HG02763 (cell line): Measurements from ENCODE around the gene LMBR1.
"Not testable (repeated sequence)": the region's sequence is repeated elsewhere in the genome, so short reads cannot be mapped to it uniquely, and the experiment has no call there.

ENCODE experiments used
- ATAC-seq: cut with Tn5 transposase; IDR thresholded peaks from one replicate; pipeline ENCODE4 v1.9.1; 2021; ENCODE audit warnings: mild to moderate bottlenecking, moderate library complexity; ENCODE audit not compliant: unreplicated experiment

Gene LMBR1

DNA sequence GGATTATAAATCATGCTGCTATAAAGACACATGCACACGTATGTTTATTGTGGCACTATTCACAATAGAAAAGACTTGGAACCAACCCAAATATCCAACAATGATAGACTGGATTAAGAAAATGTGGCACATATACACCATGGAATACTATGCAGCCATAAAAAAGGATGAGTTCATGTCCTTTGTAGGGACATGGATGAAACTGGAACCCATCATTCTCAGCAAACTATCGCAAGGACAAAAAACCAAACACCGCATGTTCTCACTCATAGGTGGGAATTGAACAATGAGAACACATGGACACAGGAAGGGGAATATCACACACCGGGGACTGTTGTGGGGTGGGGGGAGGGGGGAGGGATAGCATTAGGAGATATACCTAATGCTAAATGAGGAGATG, 89.3 kb downstream of the LMBR1 start:
- not testable (repeated sequence) for ATAC-seq

DNA sequence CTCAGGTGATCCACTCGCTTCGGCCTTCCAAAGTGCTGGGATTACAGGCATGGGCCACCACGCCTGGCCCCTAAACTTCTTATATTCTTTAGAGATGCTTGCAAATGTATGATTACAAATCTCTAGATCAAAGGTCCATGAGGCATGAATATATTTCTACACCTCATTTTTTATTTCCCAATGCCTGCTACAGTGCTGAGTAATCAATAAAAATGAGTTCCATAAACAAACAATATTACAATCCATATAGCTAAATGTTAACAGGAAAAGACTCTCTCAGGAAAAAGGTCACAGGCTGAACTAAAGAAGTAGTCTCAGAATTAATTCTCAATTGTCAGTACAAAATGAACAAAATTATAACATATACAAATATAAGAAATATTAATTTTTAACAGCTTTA, 90.8 kb downstream of the LMBR1 start:
- no peak for ATAC-seq

DNA sequence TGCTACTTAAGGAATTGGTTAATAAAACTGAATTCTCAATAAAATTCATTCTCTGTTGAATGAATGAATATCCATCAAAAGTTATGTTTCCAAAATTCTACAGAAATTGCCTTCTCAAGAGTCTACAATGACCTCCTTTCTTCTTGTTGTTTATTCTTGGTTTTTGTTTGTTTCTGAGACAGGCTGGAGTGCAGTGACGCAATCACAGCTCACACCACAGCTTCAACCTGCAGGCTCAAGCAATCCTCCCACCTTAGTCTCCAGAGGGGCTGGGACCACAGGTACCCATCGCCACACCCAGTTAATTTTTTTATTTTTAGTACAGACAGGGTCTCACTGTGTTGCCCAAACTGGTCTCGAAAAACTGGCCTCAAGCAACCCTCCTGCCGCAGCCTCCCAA, 97.6 kb downstream of the LMBR1 start:
- ATAC-seq: no peak

DNA sequence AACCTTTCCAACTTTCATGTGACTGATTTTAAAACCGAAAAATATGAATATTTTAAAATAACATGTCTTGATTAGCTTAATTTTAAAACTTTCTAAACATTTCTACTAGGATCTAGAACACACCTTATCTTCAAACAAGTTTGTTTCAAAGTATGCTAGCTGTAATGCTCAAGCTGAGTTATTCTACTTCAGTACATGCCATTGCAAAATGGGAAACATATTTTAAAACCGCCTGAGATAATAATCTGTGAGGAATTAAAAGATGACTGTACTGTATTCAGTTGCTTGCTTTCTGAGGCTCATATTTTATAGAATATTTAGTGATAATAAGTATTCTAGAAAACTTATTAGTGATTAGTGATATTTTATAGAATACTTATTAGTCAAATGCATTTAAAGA, 99.6 kb downstream of the LMBR1 start:
- no peak for ATAC-seq

DNA sequence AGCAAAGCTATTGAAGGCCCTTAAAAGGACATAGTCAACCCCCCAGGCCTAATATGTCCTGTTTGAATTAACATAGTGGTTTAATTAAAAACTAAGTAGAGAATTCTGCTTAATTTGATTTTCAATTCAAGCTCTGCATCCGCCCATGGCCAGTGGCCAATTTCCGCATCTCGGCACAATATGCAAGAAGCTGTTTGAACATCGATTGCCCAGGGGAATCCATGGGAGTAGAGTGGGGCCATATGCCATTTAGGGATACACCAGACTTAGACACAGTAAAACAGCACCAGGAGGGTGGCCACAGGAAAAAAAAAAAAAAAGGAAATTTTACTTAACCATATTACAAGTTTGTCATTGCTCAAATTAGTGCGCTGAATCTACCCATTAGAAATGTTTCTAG, 100.4 kb downstream of the LMBR1 start:
- no peak for ATAC-seq

DNA sequence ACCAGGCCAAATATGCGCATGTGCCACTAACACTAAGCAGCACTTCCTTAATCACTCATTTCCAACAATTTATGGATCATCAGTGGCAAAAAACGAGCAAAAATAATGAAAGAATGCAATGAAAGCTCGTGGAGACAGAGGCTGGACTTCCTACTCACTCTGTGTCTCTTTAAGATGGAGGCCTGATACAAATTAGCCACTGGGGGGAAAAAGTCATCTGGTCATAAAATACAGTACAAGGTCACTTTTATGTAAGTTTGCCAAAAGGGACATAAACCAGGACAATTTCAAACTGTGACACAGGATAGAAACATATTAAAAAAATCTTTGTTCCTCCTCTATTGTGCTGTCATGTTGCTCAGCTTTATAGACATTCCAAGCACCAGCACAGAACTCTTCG, 101.7 kb downstream of the LMBR1 start:
- no peak for ATAC-seq

DNA sequence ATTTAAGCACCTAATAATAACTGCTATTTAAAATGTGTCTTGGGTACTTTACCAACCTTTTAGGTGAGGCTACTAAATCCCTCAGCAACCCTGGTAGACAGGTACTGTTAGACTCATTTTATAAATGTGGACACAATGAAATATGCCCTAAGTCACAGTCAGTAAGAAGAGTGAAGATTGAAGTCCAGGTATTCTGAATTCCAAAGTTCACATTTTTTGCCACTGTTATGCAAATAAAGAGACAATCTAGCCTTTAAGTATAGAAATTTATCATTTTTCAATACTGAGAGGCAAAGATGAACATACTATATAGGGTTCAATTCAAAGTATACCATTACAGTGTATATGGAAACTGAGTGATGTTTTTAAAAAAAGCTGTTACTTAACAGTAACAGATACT, 102.7 kb downstream of the LMBR1 start:
- no peak for ATAC-seq

DNA sequence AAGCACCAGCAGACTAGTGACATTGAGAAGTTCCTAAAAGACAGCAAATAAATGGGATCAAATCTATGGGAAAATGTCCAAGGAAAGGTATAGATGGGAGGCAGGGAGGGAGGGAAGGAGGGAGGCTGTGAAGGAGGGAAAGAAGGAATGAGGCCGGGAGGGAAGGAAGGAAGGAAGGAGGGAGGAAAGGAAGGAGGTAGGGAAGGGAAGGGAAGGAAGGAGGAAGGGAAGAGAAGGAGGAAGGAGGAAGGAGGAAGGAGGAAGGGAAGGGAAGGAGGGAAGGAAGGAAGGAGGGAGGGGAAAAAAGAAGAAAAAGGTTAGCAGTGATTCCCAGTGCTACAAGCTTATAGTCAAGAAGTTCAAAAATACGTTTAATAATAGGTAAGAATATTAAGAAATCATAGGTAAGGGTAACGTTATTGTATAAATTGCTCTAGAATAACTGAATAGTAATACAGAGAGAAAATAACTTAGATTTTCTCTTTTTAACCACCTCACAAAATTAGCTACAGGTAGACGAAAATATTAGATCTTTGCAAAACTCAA, 106.9 kb downstream of the LMBR1 start:
- ATAC-seq: no peak

DNA sequence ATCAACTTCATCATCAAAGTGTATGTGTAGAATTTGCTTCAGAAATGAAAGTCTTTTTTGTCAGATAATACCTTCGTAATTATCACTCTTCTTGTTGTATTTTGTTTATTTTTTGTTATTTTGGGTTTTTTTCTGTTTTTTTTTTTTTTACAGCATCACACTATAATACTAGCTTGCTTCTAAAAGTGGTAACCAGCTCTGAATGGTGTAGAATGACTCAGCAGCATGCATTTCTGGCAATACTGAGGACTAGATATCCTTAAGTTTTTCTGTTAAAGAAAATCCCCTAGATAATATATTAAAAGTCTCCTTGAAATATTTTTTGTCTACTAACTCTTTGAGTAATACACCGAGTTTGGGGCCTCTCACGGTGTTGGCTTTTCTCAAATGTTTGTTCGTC, 109.1 kb downstream of the LMBR1 start:
- ATAC-seq: no peak

DNA sequence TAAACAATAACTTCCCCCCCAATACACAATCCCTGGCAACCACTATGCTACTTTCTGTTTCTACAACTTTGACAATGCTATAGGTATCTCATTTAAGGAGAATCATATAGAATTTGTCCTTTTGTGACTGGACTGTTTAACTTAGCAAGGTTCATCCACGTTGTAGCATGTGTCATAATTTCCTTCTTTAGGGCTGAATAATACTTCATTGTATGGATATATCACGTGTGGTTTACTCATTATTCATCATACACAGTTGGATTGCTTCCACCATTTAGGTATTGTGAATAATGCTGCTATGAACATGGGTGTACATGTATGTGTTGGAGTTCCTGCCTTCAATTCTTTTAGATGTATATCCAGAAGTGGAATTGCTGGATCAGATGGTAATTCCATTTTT, 111.0 kb downstream of the LMBR1 start:
- no peak for ATAC-seq

DNA sequence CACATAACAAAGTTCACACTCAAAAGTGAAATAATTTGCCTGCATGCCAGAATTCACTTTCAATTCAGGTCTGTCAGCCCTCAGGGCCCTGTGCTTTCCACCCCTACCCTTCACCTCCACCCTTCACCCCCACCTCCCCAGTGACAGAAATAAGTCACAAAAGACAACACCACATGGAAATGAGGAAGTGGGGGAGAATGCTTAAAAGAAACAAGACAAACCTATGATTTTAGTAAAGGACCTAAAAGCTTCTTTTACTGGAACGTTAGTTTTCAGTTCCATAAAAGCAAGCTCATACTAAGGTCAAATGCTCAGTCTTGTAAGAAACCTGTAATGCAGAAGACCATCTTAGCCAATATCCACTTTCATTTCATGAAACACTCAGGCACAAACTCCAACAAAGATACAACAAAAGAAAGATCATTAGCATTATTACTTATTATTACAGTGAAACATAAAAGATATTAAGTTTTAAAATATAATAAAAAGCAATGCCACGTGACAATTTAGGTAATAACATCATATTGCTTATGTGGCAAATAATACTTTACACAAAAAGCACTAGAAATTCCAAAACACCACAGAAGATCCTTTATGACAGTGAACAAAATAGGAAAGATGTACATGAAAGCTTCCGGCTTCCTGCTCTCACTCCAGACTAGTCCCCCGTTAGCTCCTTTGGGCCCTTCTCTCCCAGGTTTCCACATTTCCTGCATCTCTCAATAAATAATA, 112.1 kb downstream of the LMBR1 start:
- ATAC-seq: peak; percentile 90

DNA sequence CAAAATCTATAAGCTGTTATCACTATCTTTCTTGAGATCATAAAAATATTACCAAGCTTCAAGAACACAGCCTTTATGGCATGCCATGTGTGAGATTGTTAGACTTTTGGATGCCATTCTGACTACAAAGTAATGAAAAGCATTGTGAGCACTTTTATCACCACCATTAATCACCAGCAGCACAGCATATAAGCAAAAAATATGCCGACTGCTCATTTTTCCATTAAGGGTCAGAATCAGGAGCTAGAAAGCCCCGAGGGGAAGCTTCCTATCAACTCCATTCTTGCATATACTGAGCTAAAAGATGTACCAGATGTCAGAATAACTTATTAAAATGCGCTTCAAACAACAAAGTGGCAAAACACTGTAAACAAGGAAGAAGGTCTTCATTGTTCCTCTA, 114.3 kb downstream of the LMBR1 start:
- ATAC-seq: no peak

DNA sequence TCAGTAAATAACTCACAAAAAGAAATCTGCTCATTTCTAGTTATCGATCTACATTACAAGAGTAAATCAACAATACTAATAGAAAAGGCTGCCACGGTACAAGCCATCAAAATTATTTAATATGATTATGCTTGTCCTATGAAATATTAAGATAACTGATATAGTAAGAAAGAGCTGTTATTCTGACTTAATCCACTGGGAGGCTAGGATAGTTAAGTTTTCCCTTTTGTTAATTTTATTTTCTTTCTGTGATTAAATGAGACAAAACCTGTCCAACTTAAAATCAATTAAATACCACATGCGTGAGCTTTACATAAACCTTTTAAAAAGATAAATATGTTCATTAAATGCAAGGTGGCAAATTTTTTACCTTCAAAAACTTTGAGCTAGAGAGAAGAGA, 114.8 kb downstream of the LMBR1 start:
- ATAC-seq: no peak

DNA sequence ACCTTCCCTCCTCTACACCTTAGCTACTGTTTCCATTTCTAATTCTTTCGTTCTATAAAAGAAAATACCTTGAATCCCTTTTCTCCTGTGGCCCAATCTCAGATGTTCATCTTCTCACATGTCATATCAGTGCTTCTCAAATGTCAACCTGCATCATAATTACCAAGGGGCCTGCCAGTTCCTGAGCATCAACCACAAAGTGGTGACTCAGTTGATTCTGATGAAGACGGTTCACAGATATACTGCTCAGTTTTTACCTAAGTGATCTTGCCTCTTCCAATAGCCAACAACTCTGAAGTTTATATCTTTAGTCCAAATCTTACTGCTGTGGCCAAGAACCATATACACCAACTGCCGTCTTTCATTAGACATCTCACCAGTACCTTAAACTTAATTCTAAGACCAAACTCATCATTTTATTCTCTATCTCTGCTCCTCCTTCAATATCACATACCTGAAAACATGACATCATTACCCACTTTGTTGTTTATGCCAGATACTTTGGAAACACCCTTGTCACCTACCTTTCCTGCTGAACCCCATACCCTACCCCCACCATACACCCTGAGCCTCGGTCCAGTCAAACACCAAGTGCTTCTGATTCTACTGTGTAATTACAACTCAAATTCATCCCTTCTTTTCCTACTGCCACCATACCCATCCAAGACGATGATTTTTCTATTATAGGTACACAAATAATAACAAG, 115.5 kb downstream of the LMBR1 start:
- no peak for ATAC-seq

DNA sequence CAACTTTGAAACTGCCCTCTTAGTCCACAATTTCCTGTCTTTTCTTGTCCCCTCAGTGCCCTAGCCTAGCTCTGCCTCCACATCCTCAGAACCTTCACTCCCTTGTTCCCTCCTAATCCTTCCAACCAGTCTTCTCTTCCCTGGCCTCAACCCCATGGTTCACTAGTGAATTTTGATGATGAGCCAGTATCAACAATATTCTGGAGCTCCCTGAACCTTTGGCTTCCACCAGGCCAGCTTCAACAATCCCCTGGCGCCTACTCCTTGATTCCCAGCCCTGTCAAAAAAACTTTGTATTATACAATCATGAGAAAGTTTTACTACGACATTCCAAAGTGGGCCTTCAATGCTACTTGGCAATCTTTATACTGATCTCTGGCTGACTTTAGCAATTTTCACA, 116.5 kb downstream of the LMBR1 start:
- ATAC-seq: no peak

DNA sequence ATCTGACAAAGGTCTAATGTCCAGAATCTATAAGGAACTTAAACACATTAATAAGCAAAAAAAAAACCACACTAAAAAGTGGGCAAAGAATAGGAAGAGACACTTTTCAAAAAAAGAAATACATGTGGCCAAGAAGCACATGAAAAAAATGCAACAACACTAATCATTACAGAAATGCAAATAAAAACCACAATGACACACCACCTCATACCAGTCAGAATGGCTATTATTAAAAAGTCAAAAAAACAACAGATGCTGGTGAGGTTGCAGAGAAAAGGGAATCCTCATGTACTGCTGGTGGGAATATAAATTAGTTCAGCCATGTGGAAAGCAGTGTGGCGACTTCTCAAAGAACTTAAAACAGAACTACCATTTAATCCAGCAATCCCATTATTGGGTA, 119.0 kb downstream of the LMBR1 start:
- no peak for ATAC-seq

DNA sequence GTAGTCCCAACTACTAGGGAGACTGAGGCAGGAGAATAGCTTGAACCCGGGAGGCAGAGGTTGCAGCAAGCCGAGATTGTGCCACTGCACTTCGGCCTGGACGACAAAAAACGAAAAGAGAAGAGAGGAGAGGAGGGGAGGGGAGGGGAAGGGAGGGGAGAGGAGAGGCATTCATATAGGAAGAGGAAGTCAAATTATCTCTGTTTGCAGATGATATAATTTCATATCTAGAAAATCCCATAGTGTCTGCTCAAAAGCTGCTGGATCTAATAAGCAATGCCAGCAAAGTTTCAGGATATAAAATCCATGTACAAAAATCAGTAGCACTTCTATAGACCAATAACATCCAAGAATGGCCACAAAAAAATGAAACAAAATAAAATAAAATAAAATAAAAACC, 120.3 kb downstream of the LMBR1 start:
- ATAC-seq: no peak

DNA sequence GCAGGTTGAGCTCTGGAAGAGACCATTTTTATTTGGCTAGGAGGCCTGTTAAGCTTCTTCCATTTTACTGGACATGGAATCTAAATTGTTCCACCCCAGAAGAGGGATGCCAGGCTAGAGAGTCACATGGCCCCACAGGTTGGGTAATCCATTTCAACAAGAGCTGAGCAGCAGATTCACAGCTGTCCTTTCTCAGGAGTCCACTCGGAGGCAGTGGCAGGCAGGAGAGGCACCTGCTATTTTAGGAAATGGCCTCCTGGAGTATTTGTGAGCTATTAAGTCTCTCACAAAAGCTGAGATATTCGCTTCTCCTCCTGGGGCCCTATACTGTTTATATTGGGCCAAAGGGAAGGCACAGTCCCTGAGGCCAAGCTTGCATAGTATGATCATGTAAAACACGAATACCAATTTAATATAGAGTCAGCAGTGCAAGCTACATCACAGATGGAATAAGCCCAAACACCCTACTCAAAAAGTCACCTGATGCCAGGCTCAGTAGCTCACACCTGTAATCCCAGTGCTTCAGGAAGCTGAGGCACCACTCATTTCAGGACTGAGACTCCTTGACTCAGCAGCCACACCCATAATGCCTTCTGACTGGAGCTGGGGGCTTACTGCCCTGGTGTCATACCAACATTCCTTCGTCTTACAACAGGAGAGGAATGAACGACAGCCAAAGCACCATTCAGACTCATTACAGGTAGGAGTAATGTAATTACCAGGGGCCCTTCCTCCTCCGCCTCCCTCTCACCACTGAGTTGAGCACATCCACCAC, 124.1 kb downstream of the LMBR1 start:
- no peak for ATAC-seq

DNA sequence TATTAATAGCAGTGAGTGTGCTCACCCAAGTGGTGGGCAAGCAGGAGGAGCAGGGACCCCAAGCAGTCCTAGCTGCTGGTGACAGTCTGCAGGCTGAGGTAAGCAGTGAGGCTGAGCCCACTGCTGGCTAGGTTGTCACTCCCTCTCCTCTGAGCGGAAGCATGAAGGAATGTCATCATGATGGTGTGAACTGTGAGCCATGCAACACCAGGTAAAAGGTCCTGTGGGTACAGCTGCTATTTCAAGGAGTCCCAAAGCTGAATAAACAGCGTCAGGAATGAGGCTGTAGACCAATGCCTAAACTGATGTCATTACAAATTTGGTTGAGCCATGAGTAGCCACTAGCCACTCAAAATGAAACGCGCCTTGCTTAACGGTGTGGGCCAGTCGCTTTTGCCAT, 126.3 kb downstream of the LMBR1 start:
- ATAC-seq: no peak

DNA sequence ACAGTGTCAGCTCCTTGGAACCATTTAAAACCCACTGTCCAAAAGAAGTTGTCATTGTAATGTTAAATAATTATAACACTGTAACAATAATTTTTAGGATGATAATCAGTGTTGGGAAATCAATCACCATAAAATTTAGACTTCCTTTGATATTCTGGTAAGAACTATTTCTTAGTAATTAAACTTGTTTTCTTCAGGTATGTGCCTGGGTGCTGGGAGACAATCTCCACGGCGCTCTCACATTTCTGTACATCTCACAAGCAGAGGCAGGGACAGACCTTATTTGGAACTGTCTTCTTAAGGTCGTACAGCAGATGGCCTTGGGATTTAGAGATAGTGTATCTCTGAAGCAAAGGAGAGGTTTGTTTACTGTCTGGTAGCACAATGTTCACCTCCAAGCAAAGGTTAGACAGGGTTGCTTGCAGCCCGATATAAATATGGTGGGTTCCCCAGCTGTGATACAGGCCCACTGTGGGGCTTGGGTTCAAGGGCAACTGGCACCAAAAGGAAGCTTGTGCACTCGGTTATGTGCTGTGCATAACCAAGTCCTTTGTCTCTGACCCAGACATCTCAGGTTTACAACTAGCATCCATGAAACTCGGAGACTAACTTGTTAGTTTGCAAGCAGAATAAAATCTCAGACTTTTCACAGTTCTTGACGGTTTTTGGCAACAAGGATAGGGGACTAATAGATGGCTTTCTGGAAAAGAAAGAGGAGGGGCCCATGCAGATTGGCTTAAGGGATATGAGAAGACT, 126.9 kb downstream of the LMBR1 start:
- ATAC-seq: no peak

DNA sequence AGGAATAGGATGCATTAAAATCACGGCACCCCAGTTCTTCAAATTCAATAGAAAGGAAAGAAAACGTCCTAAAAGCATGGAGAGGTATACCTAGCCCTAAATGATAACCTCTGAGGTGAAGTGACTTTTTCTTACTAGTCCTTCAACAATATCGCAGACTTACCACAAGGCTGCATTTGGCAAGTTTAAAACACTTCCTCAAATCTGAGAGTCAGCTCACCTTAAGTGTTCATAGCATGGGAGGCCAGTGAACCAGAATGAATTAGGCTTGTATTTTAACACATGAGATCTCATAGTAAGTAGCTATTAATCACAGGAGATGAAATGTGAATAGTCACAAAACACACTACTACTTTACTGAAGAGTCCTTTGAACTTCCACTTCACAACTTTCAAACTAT, 128.2 kb downstream of the LMBR1 start:
- no peak for ATAC-seq
